HG03558 (cell line): ENCODE data around the gene MMP15.
"Not testable (repeated sequence)": the region's sequence is repeated elsewhere in the genome, so short reads cannot be mapped to it uniquely, and the experiment has no call there.

Experiments used
- ATAC-seq: cut with Tn5 transposase; IDR thresholded peaks from one replicate; pipeline ENCODE4 v1.9.1; 2021; ENCODE audit warnings: moderate number of reproducible peaks; ENCODE audit not compliant: unreplicated experiment; ENCODE audit errors: extremely low read depth

The MMP15 gene

DNA sequence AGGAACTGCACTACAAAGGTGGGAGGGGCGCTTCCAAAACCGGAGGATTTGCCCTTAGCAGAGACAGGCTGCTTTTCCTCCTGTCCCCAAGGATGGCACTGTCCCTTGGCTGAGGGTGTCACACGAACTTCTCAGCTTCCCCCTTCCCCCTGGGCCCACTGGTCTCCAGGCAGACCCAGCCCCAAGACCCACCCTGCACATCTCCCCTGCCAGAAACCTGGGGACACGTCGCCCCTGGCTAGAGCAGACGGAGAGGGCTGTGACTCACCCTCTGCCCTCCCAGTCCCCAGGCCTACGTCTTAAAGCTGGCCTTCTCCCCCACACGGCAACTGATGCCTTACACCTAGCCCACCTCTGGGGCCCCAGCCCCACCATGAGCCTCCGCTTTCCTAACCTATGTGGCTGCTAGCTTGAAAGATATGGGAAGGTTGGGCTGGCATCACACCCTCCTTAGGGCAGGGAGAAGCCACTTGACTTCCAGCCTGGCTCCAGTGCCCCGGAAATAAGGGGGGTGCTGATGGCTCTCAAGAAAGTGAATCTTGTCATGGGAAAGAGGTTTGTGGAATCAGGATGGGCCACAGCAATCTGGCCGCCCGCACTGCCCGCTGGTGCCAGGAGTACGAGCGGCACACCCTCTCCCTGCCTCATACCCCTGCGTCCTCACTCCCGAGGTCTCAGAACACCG is 29.7 kb upstream of the MMP15 start:
- no peak for ATAC-seq

GRCh38 chr16:57996406-57997175 is 29.0 kb upstream of the MMP15 start:
- no peak for ATAC-seq

GRCh38 chr16:57997176-57997527 is 28.4 kb upstream of the MMP15 start:
- ATAC-seq: no peak

DNA sequence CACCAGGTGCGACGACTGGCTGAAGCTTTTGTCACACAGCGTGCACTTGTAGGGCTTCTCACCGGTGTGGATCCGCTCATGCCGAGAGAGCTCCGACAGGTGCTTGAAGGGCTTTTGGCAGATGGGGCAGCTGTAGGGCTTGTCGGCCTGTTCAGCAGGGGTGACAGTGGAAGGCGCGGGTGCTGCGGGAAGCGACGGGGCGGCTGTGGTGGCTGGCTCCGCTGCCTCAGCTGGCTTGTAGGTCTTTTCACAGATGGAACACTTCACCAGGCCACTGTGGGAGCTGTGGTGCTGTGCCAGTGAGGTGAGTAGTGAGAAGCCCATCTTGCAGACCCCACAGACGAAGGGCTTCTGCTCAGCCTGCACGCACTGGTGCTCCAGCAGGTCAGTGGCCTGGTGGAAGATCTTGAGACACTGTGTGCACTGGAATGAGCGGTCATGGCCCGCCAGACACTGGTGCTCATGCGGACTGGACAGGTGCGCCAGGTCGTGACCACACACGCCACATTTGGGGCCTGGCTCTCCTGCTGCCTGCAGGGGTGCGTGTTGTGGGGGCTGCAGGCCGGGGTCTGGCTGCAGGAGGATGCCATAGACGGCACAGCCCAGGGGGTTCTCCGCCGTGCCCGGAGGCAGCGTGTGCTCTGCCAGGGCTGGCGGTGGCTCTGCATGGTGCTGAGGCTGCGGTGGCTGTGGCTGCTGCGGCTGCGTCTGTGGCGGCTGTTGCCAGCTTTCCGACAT is 27.9 kb upstream of the MMP15 start:
- no peak for ATAC-seq

GRCh38 chr16:57998486-57998885 is 27.1 kb upstream of the MMP15 start:
- no peak for ATAC-seq

- no peak for ATAC-seq
Observed at GRCh38 chr16:57998992-57999365, 26.6 kb upstream of the MMP15 start.

- ATAC-seq: no peak
Observed at GRCh38 chr16:57999366-57999970, 26.1 kb upstream of the MMP15 start.

DNA sequence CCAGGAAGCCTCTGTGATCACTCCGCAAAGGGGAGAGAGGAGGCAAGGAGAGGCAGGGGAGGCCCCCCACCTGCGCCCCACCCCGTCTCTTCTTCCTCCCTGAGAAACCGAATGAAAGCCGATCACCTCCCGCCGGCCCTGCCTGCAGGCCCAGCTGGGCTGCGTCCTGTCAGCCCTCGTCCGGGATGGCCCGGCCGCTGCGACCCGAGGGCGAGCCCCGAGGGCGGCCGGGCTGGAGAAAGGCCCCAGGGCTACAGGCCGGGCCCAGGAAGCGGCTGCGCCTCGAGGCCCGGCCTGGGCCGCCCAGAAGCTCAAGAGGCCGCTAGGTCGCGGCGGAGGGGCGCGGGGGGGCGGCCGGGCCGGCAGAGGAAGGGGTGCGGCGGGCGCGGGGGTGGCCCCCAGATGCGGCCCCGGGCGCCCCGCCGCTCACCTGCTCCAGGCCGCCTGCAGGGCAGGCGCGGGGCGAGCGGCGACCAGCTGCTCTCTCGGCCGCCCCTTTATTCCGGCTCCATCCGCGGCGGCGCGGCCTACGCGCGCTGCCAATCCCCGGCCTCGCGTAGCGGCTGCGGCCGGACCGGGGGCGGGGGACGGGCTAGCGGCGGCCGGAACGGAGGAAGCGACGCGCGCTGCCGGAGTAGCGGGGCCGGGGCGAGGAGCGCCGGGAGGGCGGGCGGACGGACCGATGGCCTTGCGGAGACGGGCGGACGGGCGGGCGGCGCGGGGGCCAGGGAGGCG is 25.4 kb upstream of the MMP15 start, which contains the start of gene ZNF319:
TSS of gene ZNF319 (minus strand) at position 702 of the 735 bp plus-strand sequence. CDS start 2,407 bp downstream, outside the sequence.
- ATAC-seq: no peak

DNA sequence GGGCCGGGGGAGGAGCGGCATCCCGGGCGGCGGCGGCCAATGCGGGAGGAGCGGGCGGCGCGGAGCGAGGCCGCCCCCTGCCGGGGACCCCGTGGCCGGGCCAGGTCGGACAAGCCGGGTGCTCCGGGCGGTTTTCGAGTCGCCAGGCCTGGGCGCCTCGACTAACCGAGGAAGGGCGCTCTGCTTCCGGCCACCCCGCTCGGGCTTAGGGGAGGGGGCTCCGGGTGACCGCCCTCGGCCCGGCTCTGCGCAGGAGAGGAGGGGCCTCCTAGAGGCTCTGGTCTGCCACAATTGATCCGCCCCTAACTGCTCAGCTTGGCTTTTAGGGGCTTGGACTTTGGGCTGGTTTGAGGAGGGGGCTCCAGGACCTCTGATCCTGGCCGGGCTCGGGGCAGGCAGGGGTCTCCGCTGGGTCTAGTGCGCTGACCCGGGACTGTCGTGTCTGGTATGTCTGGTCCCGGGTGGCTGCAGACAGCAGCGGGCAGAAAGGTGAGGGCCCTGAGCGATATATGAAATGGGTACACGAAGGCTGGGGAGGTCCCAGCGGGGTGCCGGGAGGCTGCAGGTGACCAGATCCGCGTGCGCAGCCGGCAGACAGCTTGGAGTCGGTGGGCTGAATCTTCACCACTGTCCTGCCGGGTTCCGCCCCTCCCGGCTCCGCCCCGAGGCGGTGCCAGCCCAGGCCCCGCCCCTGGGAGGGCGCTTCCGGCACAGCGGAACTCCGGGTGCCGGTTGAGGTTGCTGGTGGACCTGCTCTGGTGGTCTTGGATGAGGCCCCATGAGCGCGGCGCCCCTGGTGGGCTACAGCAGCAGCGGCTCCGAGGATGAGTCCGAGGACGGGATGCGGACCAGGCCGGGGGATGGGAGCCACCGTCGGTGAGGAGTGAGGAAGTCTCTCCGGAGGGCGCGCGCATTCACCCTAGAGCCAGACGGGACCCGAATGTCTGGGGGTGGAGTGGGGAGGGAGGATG is 24.6 kb upstream of the MMP15 start, which contains the start of gene USB1:
TSS of gene USB1 (plus strand) at position 702 of the 971 bp plus-strand sequence. CDS start at position 779, 77 bp downstream.
- peak; percentile 66 for ATAC-seq

- no peak for ATAC-seq
Observed at GRCh38 chr16:58001781-58002415, 23.7 kb upstream of the MMP15 start.

DNA sequence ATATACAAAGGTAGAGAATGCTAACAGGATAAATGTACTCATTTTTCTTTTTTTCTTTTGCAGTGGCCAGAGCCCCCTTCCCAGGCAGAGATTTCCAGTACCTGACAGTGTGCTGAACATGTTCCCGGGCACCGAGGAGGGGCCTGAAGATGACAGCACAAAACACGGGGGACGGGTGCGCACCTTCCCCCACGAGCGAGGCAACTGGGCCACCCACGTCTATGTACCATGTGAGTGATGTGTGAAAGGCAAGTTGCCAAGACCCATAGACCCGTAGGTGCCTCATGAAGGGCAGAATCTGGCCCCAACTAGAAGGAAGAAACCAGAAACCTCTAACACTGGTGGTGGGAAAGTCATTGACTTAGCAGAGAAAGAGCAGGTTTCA is 23.1 kb upstream of the MMP15 start:
- no peak for ATAC-seq

- no peak for ATAC-seq
Observed at GRCh38 chr16:58002936-58003335, 22.6 kb upstream of the MMP15 start.

- not testable (repeated sequence) for ATAC-seq
Observed at GRCh38 chr16:58004736-58005135, 20.8 kb upstream of the MMP15 start.

GRCh38 chr16:58009856-58010416 is 15.6 kb upstream of the MMP15 start:
- no peak for ATAC-seq

- ATAC-seq: no peak
Observed at GRCh38 chr16:58010886-58011285, 14.7 kb upstream of the MMP15 start.

- ATAC-seq: no peak
Observed at GRCh38 chr16:58011652-58012051, 13.9 kb upstream of the MMP15 start.

DNA sequence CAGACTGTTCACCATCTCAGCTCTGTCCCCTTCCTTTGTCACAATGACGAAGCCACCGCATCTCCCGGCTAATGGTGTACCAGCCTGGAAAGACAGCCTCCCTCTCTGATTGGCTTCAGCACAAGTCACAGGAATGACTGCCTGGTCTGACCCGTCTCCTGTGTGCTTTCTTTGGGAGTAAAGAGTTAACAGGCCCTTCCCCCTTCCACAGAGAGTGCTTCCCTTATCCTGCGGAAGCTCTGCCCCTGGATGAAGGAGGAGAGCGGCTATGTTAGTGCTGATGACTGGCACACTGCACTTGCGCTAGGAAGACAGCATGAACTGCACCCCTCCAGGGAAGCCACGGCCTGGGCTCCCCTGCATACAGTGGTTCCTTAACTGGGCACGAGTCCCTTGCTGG is 13.1 kb upstream of the MMP15 start:
- no peak for ATAC-seq
